ENCODE results near the gene STN1. TPM values are rescaled to one million over a fixed set of nuclear protein-coding genes. Genes with fewer than 3 reads are reported as not detected.

Gene STN1
- total and polyA plus RNA-seq, 10 of the 15 experiments (the other 5 are each of a cell fraction or from before 2014, with no cell fraction given), result 22.2 to 31.8 (median 28.5) TPM

DNA sequence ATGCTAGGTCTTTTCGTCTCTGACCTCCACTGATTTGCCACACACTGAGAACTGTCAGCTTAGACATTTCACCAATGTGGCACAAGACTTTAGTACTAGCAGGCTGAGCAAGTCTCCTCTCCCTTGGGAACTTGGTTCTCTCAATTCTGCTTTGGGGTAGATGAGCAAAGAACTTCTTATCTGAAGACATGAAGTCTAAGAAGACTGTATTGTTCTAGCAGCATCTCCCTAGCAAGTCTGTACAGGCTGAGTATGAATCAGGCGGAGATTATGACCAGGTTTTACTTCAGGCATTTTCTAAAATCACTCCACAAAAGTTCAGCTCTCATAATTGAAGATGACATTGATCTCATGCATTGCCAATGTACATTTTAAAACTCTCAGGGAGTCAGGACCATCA is 23.8 kb upstream of the STN1 start:
- ChIA-PET SMC1A (ENCODE audit: uncharacterized antibody, unreplicated experiment) (interaction anchor here (1.2 to 1.4 kb wide), 3 partner anchors 9 to 25 kb away, joined by 3 read pairs; no protein-coding TSS in a partner anchor), CTCF (interaction anchor here (1.0 to 1.1 kb wide), 2 partner anchors 53 to 229 kb away, joined by 3 read pairs; no protein-coding TSS in a partner anchor), RAD21 (ENCODE audit: unreplicated experiment) (no interaction called here), POLR2A (interaction anchor here (0.5 to 1.0 kb wide), 2 partner anchors 21 to 156 kb away, joined by 3 to 5 read pairs; no protein-coding TSS in a partner anchor)
- no peak overlapping the region for H3K27ac ChIP-seq (ENCODE audit: control insufficient read depth, insufficient read depth)
- H3K79me2 ChIP-seq (ENCODE audit: control insufficient read depth, insufficient read depth, low read length), result no peaks in the 10 kb centered on the region
- H3K9me3 ChIP-seq (replicated peaks; ENCODE audit: control insufficient read depth, insufficient read depth, low read length), result no peaks in the 10 kb centered on the region
- DNase-seq (ENCODE audit: low read depth, low spot score) (no peak), FAIRE-seq (no peak), ATAC-seq (no peak)
- no peak overlapping the region for H3K9ac ChIP-seq (ENCODE audit: control insufficient read depth, insufficient read depth, low read length)
- 32% methylated on average over 2 of the region's 2 CpGs for WGBS (ENCODE audit: insufficient coverage, insufficient replicate concordance, low lambda C conversion rate, missing lambda C conversion rate)
- H3K4me1 ChIP-seq (ENCODE audit: control insufficient read depth, insufficient read depth, low read length), result no peaks in the 10 kb centered on the region
- H3K4me3 ChIP-seq, result no peak overlapping the region
- H3K27me3 ChIP-seq (replicated peaks in 1 of 2; ENCODE audit: control insufficient read depth in 2 of 2, insufficient read depth in 2 of 2, low read length in 1 of 2), result no peaks in the 10 kb centered on the region; a peak in 1 of 4 replicates
- TF ChIP-seq TARDBP (IDR thresholded peaks at IDR 0.05; ENCODE audit: borderline replicate concordance) (no peak), NR2F1 (conservative IDR thresholded peaks at IDR 0.05) (no peak), MEF2B (IDR thresholded peaks at IDR 0.05; ENCODE audit: partially characterized antibody, poor library complexity, severe bottlenecking) (no peak), MAX (IDR thresholded peaks at IDR 0.05; ENCODE audit: low read depth, low read length) (no peak), TAF1 (IDR thresholded peaks at IDR 0.05; ENCODE audit: borderline replicate concordance, low read depth, low read length) (no peak), SPI1 (IDR thresholded peaks at IDR 0.05; ENCODE audit: borderline replicate concordance, insufficient read depth, low read depth, low read length) (no peak), CHD4 (IDR thresholded peaks at IDR 0.05) (no peak), RAD51 (IDR thresholded peaks at IDR 0.05) (no peak), SMAD5 (IDR thresholded peaks at IDR 0.05; ENCODE audit: low read depth) (no peak), RCOR1 (conservative IDR thresholded peaks at IDR 0.05; ENCODE audit: low read depth, low read length) (no peak)
- H3K4me2 ChIP-seq (ENCODE audit: control insufficient read depth, insufficient read depth), result no peak overlapping the region
- no peak overlapping the region for H2AFZ ChIP-seq (ENCODE audit: control insufficient read depth, low read depth, low read length)
- intact Hi-C loops (cut with micrococcal nuclease; ENCODE audit: unreplicated experiment) (no loop called here), in situ Hi-C loops (cut with MboI) (no loop called here)
- BruUV-seq (replicated peaks), result no TSS peak
- H3K36me3 ChIP-seq (ENCODE audit: control insufficient read depth in 2 of 2, insufficient read depth in 2 of 2, low read length in 1 of 2), result no peaks in the 10 kb centered on the region
- H4K20me1 ChIP-seq (ENCODE audit: control insufficient read depth, insufficient read depth), result no peaks in the 10 kb centered on the region

Measured in GM12878 (cell line).